HCT116 (cell line): ENCODE measurements around the gene RAB30. TPM values are rescaled to one million over a fixed set of nuclear protein-coding genes. Genes with fewer than 3 reads are reported as not detected.

ENCODE experiments used
- ATAC-seq: fragments of 200-7000 bp; cut with Tn5 transposase; 2 replicates; pipeline ENCODE4 v1.9.1; 2020; ENCODE audit warnings: mild to moderate bottlenecking, moderate library complexity
- BruUV-seq: library from RNA; stranded (reverse); fragments of 400-500 nt; replicated peaks from 2 replicates; lab custom pipeline; 2021; lab: Mats Ljungman, UMichigan
- CTCF ChIA-PET: fragments of 300-600 bp; sonication (Branson Sonifier 250); formaldehyde crosslinking; loops from one replicate; lab custom pipeline; 2021; ENCODE audit warnings: antibody characterized with exemption; lab: Charles Lee
- POLR2A ChIA-PET: fragments of 300-600, 350-600 bp; sonication (Branson Sonifier 250); formaldehyde crosslinking; loops from one replicate; lab custom pipeline; 2021; ENCODE audit warnings: antibody characterized with exemption; lab: Charles Lee
- RAD21 ChIA-PET, 2 experiments: fragments of 300-600 bp; sonication (Branson Sonifier 250); formaldehyde crosslinking; loops; one replicate each; lab custom pipeline; 2023; ENCODE audit warnings: low total read pairs in 2 of 2; ENCODE audit not compliant: uncharacterized antibody in 2 of 2, unreplicated experiment in 2 of 2, low non-redundant PET in 1 of 2; lab: Charles Lee
- DNase-seq: peaks from one replicate; pipeline ENCODE4 v3.0.0-alpha.2; 2010; ENCODE audit warnings: low read depth, low spot score
- H2AFZ ChIP-seq: fragments of 200-600 bp; shearing (Covaris generic), sonication (generic); 2 replicates; pipeline ENCODE4 v1.6.1; 2017; ENCODE audit warnings: low read depth, mixed run types, mixed read lengths, antibody characterized with exemption, low read length; ENCODE audit not compliant: poor library complexity, severe bottlenecking
- H3K27ac ChIP-seq: 2 replicates; pipeline ENCODE4 v1.5.1; 2012; ENCODE audit warnings: low read depth, low read length
- H3K27me3 ChIP-seq: fragments of 200-600 bp; sonication (generic); 2 replicates; pipeline ENCODE4 v1.6.1; 2016; ENCODE audit warnings: mixed run types, low read length, mixed read lengths; ENCODE audit not compliant: insufficient read depth
- H3K36me3 ChIP-seq, 2 experiments: fragments of 200-500 bp in 1 of 2; fragments of 200-600 bp in 1 of 2; sonication (Bioruptor generic) in 1 of 2; sonication (generic) in 1 of 2; 2 replicates each; pipeline versions ENCODE4 v1.5.1 to v1.6.1; 2014 to 2016; ENCODE audit warnings: low read length in 2 of 2, inconsistent platforms in 1 of 2, mixed read lengths in 1 of 2, mixed run types in 1 of 2; ENCODE audit not compliant: insufficient read depth in 2 of 2, control insufficient read depth in 1 of 2
- H3K4me1 ChIP-seq, 2 experiments: fragments of 200-600 bp in 1 of 2; sonication (generic) in 1 of 2; 2 replicates each; pipeline versions ENCODE4 v1.5.1 to v1.6.1; 2012 to 2017; ENCODE audit warnings: low read length in 2 of 2, inconsistent platforms in 1 of 2, mild to moderate bottlenecking in 1 of 2, mixed read lengths in 1 of 2, mixed run types in 1 of 2, moderate library complexity in 1 of 2; ENCODE audit not compliant: insufficient read depth in 2 of 2, control insufficient read depth in 1 of 2
- H3K4me2 ChIP-seq: fragments of 200-600 bp; sonication (generic); 2 replicates; pipeline ENCODE4 v1.6.1; 2017; ENCODE audit warnings: mixed run types, low read length, mixed read lengths
- H3K4me3 ChIP-seq, 2 experiments: fragments of 200-600 bp in 1 of 2; sonication (generic) in 1 of 2; replicated peaks in 1 of 2; 2 replicates each; pipeline ENCODE4 v1.5.1; 2011 to 2016; ENCODE audit warnings: low read length in 2 of 2, control low read depth in 1 of 2, low read depth in 1 of 2, mild to moderate bottlenecking in 1 of 2, mixed read lengths in 1 of 2, mixed run types in 1 of 2
- H3K79me2 ChIP-seq: fragments of 200-600 bp; sonication (generic); 2 replicates; pipeline ENCODE4 v1.6.1; 2017; ENCODE audit warnings: mild to moderate bottlenecking, mixed run types, low read length, moderate library complexity, mixed read lengths; ENCODE audit not compliant: insufficient read depth
- H3K9ac ChIP-seq: fragments of 200-600 bp; sonication (generic); 2 replicates; pipeline ENCODE4 v1.6.1; 2016; ENCODE audit warnings: low read length, mixed read lengths
- H3K9me2 ChIP-seq: fragments of 200-600 bp; sonication (generic), shearing (Covaris generic); 2 replicates; pipeline ENCODE4 v1.6.1; 2017; ENCODE audit warnings: mixed run types, mild to moderate bottlenecking, moderate library complexity; ENCODE audit not compliant: insufficient read depth
- H3K9me3 ChIP-seq, 2 experiments: fragments of 200-500 bp in 1 of 2; fragments of 200-600 bp in 1 of 2; sonication (Bioruptor generic) in 1 of 2; sonication (generic) in 1 of 2; 2 replicates each; pipeline ENCODE4 v1.6.1; 2014 to 2017; ENCODE audit warnings: low read length in 2 of 2, mixed read lengths in 2 of 2, inconsistent platforms in 1 of 2, low read depth in 1 of 2, mild to moderate bottlenecking in 1 of 2, mixed run types in 1 of 2, moderate library complexity in 1 of 2; ENCODE audit not compliant: control insufficient read depth in 1 of 2, insufficient read depth in 1 of 2
- H4K20me1 ChIP-seq: fragments of 200-600 bp; sonication (generic), shearing (Covaris generic); 2 replicates; pipeline ENCODE4 v1.6.1; 2017; ENCODE audit warnings: mixed run types, mild to moderate bottlenecking, moderate library complexity; ENCODE audit not compliant: insufficient read depth
- CBX3 ChIP-seq: IDR thresholded peaks from 2 replicates; pipeline ENCODE4 v1.6.1; 2012; ENCODE audit warnings: low read depth
- CEBPB ChIP-seq: IDR thresholded peaks from 2 replicates; pipeline ENCODE4 v1.6.1; 2012; ENCODE audit warnings: low read depth
- EGR1 ChIP-seq: IDR thresholded peaks from 2 replicates; pipeline ENCODE4 v1.6.1; 2012; ENCODE audit warnings: low read depth
- ELF1 ChIP-seq: IDR thresholded peaks from 2 replicates; pipeline ENCODE4 v1.6.1; 2012; ENCODE audit warnings: low read depth, borderline replicate concordance
- EZH2phosphoT487 ChIP-seq: fragments of 200-600 bp; IDR thresholded peaks from 2 replicates; pipeline ENCODE4 v1.6.1; 2018; ENCODE audit warnings: antibody characterized with exemption, borderline replicate concordance
- FOSL1 ChIP-seq: IDR thresholded peaks from 2 replicates; pipeline ENCODE4 v1.6.1; 2012; ENCODE audit warnings: low read depth
- JUND ChIP-seq: IDR thresholded peaks from 2 replicates; pipeline ENCODE4 v1.6.1; 2012
- POLR2A ChIP-seq: IDR thresholded peaks from 2 replicates; pipeline ENCODE4 v1.7.0; 2011; ENCODE audit warnings: borderline replicate concordance; ENCODE audit not compliant: insufficient read depth, insufficient read length; ENCODE audit errors: extremely low read depth
- RAD21 ChIP-seq: IDR thresholded peaks from 2 replicates; pipeline ENCODE4 v1.6.1; 2012; ENCODE audit warnings: low read depth, mild to moderate bottlenecking
- SIN3A ChIP-seq: IDR thresholded peaks from 2 replicates; pipeline ENCODE4 v1.6.1; 2012; ENCODE audit warnings: low read depth
- SP1 ChIP-seq: IDR thresholded peaks from 2 replicates; pipeline ENCODE4 v1.6.1; 2012; ENCODE audit warnings: low read depth
- SRF ChIP-seq: IDR thresholded peaks from 2 replicates; pipeline ENCODE4 v1.6.1; 2012; ENCODE audit warnings: low read depth
- TCF7L2 ChIP-seq: IDR thresholded peaks from 2 replicates; pipeline ENCODE4 v1.7.0; 2011; ENCODE audit warnings: borderline replicate concordance, inconsistent platforms; ENCODE audit not compliant: insufficient read depth, insufficient read length; ENCODE audit errors: extremely low read depth
- YY1 ChIP-seq: IDR thresholded peaks from 2 replicates; pipeline ENCODE4 v1.6.1; 2011; ENCODE audit warnings: low read length, low read depth, moderate library complexity, mild to moderate bottlenecking; ENCODE audit not compliant: insufficient replicate concordance; ENCODE audit errors: extremely low read depth
- ZFX ChIP-seq: fragments of 450-650 bp; IDR thresholded peaks from 2 replicates; pipeline ENCODE4 v1.6.1; 2017
- intact Hi-C: fragments of 100-400 bp; cut with micrococcal nuclease; formaldehyde crosslinking; loops from 2 replicates; pipeline ENCODE4 v1.10.0; 2022
- total RNA-seq: library from RNA; stranded (reverse); gene quantifications from one replicate; pipeline ENCODE4 v1.2.1, GENCODE V29; 2021; ENCODE audit not compliant: unreplicated experiment
- TF ChIP-seq, protein P1 (sequence below): IDR thresholded peaks from 2 replicates; pipeline ENCODE4 v1.6.1; 2011; ENCODE audit warnings: mild to moderate bottlenecking, low read length, moderate library complexity; ENCODE audit not compliant: insufficient replicate concordance; ENCODE audit errors: extremely low read depth
- TF ChIP-seq, protein P2 (sequence below): IDR thresholded peaks from 2 replicates; pipeline ENCODE4 v1.6.1; 2012; ENCODE audit warnings: low read depth

The RAB30 gene
- total RNA-seq, 1 experiment from 2014 or later = 5.7 TPM

DNA sequence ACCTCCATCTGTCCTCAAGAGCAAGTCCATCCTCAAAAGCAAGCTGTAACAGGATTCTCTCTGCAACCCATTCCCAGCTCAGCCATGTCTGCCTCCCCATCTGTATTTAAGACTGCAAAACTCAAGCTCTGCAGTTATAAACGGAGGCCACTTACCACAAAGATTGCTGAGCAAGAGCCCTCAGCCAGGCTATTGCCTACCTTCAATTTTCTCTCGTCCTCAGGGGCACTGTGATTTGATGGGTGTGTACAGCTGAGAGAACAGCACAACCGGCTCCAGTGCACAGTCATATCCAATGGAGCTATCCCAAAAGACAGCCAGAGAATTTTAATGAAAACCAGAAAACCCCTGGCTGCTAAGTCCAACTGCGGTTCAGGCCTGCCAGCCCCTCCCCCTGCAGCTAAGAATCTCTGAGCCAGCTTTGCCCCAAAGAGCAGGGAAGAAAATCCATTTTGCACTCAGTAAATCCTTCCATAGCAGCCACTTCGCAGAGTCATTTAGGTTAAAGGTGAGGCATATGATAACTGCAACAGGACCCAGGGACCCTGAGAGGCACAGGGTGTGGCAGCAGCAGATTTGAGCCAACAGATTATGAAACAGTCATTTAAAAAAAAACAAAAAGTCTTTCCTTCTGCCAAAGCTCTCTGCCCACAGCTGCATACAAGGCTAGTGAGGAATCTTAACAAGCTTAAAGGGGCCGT is 37.6 kb downstream of the RAB30 start:
- H3K79me2 ChIP-seq = no peaks in the 10 kb centered on the region
- ChIA-PET CTCF (no interaction called here), RAD21 (no interaction called here), POLR2A (no interaction called here)
- no TSS peak for BruUV-seq
- H3K27ac ChIP-seq = no peak overlapping the region
- H4K20me1 ChIP-seq = no peaks in the 10 kb centered on the region
- no peaks in the 10 kb centered on the region for H3K9me3 ChIP-seq
- no peak overlapping the region for H3K9ac ChIP-seq
- no peaks in the 10 kb centered on the region for H3K9me2 ChIP-seq
- ATAC-seq (no peak), DNase-seq (no peak)
- intact Hi-C loops = no loop called here
- peaks cover 0 to 7% of the 10 kb centered on the region in 2 experiments; a peak in 1 of 4 replicates for H3K4me1 ChIP-seq
- TF ChIP-seq ELF1 (no peak), EZH2phosphoT487 (no peak), CBX3 (no peak), ZFX (no peak), SP1 (no peak), EGR1 (no peak), POLR2A (no peak), CEBPB (no peak), YY1 (no peak)
- no peaks in the 10 kb centered on the region for H3K36me3 ChIP-seq
- H3K27me3 ChIP-seq = no peaks in the 10 kb centered on the region
- H3K4me2 ChIP-seq = no peak overlapping the region
- no peak overlapping the region for H3K4me3 ChIP-seq
- H2AFZ ChIP-seq = no peak overlapping the region

DNA sequence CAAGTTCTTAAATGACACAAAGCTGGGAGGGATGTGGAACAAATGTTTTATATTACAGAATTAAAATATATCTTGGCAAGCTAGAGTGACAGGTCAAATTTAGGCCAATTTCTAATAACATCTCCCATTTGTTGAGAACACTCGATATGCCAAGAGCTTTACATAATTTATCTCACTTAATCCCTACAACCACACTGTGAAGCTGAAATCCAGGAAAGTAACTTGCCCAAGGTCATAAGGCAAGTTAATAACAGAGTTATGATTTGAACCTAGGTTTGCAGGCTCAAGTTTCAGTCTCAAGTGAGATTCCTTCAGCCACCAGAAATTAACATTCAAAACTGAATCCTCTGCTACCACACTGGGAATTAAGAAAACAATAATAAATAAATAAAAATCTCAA is 38.3 kb downstream of the RAB30 start:
- H3K9me2 ChIP-seq = no peaks in the 10 kb centered on the region
- no peaks in the 10 kb centered on the region for H3K79me2 ChIP-seq
- H2AFZ ChIP-seq = no peak overlapping the region
- H3K4me3 ChIP-seq = no peak overlapping the region
- no peaks in the 10 kb centered on the region for H3K36me3 ChIP-seq
- DNase-seq (no peak), ATAC-seq (no peak)
- H3K27ac ChIP-seq = no peak overlapping the region
- BruUV-seq = no TSS peak
- no peak overlapping the region for H3K9ac ChIP-seq
- H3K27me3 ChIP-seq = no peaks in the 10 kb centered on the region
- ChIA-PET RAD21 (no interaction called here), POLR2A (no interaction called here), CTCF (no interaction called here)
- H3K9me3 ChIP-seq = no peaks in the 10 kb centered on the region
- intact Hi-C loops = no loop called here
- H4K20me1 ChIP-seq = no peaks in the 10 kb centered on the region
- peaks cover 0 to 7% of the 10 kb centered on the region in 2 experiments; a peak in 1 of 4 replicates for H3K4me1 ChIP-seq
- no peak overlapping the region for H3K4me2 ChIP-seq
- TF ChIP-seq, protein P1, sequence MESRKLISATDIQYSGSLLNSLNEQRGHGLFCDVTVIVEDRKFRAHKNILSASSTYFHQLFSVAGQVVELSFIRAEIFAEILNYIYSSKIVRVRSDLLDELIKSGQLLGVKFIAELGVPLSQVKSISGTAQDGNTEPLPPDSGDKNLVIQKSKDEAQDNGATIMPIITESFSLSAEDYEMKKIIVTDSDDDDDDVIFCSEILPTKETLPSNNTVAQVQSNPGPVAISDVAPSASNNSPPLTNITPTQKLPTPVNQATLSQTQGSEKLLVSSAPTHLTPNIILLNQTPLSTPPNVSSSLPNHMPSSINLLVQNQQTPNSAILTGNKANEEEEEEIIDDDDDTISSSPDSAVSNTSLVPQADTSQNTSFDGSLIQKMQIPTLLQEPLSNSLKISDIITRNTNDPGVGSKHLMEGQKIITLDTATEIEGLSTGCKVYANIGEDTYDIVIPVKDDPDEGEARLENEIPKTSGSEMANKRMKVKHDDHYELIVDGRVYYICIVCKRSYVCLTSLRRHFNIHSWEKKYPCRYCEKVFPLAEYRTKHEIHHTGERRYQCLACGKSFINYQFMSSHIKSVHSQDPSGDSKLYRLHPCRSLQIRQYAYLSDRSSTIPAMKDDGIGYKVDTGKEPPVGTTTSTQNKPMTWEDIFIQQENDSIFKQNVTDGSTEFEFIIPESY = no peak
- TF ChIP-seq TCF7L2 (no peak), RAD21 (no peak), ZFX (no peak), SRF (no peak), YY1 (no peak), SIN3A (no peak), JUND (no peak), FOSL1 (no peak), SP1 (no peak)
- TF ChIP-seq, protein P2, sequence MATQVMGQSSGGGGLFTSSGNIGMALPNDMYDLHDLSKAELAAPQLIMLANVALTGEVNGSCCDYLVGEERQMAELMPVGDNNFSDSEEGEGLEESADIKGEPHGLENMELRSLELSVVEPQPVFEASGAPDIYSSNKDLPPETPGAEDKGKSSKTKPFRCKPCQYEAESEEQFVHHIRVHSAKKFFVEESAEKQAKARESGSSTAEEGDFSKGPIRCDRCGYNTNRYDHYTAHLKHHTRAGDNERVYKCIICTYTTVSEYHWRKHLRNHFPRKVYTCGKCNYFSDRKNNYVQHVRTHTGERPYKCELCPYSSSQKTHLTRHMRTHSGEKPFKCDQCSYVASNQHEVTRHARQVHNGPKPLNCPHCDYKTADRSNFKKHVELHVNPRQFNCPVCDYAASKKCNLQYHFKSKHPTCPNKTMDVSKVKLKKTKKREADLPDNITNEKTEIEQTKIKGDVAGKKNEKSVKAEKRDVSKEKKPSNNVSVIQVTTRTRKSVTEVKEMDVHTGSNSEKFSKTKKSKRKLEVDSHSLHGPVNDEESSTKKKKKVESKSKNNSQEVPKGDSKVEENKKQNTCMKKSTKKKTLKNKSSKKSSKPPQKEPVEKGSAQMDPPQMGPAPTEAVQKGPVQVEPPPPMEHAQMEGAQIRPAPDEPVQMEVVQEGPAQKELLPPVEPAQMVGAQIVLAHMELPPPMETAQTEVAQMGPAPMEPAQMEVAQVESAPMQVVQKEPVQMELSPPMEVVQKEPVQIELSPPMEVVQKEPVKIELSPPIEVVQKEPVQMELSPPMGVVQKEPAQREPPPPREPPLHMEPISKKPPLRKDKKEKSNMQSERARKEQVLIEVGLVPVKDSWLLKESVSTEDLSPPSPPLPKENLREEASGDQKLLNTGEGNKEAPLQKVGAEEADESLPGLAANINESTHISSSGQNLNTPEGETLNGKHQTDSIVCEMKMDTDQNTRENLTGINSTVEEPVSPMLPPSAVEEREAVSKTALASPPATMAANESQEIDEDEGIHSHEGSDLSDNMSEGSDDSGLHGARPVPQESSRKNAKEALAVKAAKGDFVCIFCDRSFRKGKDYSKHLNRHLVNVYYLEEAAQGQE = no peak
